Measurements from ENCODE around the gene HSF2BP.
"Not testable (repeated sequence)": the region's sequence is repeated elsewhere in the genome, so short reads cannot be mapped to it uniquely, and the experiment has no call there.

HSF2BP gene

DNA sequence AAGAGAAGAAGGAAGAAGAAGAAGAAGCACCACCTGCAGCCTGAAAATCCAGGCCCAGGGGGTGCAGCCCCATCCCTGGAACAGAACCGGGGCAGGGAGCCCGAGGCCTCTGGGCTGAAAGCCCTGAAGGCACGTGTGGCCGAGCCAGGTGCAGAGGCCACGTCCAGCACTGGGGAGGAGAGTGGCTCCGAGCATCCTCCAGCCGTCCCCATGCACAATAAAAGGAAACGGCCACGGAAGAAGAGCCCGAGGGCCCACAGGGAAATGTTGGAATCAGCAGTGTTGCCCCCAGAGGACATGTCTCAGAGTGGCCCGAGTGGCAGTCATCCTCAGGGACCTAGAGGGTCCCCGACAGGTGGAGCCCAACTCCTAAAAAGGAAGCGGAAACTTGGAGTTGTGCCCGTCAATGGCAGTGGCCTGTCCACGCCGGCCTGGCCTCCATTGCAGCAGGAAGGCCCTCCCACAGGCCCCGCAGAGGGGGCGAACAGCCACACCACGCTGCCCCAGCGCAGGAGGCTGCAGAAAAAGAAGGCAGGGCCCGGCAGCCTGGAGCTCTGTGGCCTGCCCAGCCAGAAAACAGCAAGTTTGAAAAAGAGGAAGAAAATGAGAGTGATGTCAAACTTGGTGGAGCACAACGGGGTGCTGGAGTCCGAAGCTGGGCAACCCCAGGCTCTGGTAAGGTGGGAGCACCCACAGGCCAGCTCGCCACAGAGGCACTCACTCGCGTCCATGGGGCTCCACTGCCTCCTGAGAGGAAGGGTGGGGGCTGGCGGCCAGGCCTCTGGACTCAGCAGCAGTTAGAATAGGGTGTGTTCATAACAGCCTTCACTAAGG, 28.5 kb upstream of the HSF2BP start:
- no peak for DNase-seq

- no peak for DNase-seq
Observed at GRCh38 chr21:43686811-43687565, 27.7 kb upstream of the HSF2BP start.

DNA sequence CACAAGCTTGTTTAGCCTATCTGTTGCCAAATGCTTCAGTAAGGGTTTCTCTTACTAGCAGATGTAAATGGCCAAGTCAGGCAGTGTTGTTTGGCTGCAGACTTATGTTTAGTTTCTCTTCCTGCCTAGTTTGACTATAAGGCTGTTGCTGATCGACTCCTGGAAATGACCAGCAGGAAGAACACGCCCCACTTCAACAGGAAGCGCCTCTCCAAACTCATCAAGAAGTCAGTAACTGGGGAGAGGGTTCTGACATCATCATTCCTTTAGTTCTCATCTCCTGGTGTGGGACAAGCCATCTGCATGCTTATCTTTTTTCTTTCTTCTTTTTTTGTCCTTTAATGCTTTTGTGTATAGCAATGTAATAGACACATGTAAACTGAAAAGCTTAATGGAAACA, 25.1 kb upstream of the HSF2BP start:
- no peak for DNase-seq

DNA sequence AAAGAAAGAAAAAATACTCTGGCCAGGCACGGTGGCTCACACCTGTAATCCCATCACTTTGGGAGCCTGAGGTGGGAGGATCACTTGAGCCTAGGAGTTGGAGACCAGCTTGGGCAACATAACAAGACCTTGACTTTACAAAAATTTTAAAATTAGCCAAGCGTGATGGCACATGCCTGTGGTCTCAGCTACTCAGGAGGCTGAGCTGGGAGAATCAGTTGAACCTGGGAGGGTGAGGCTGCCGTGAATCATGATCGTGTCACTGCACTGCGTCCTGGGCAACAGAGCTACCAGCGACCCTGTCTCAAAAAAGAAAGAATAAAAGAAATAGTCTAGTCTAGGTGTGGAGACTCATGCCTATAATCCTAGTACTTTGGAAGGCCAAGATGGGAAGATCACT, 22.4 kb upstream of the HSF2BP start:
- DNase-seq: no peak

- not testable (repeated sequence) for DNase-seq
Observed at GRCh38 chr21:43680421-43680820, 21.1 kb upstream of the HSF2BP start.

DNA sequence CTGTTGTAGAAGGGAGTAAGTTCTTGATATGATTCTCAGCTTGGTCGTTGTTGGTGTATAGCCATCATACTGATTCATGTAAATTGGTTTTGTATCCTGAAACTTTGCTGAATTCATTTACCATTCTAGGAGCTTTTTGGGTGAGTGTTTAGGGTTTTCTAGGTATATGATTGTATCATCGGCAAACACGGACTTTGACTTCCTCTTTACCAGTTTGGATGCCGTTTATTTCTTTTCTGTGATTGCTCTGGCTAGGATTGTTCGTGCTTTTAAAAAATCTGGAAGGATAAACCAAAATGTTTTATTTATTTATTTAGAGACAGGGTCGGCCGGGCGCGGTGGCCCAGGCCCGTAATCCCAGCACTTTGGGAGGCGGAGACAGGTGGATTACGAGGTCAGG, 20.7 kb upstream of the HSF2BP start:
- no peak for DNase-seq

DNA sequence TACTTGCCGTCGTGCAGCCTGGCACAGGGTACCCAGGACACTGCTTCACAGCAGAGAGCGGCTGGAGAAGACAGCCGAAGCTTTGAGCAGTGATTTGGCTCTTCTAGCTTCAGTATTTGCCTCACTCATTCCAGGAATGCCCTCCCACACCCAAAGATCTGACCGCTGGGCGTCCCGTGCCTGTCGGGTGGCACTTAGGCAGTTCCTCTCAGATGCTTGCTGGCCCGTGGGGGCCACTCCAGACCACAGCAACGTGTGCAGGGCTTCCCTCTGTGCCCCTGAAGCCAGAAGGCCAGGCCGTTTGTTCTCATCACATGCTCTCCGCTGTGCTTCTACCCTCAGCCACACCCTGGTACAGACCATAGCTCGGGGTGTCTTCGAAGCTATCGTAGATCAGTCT, 17.1 kb upstream of the HSF2BP start:
- no peak for DNase-seq

DNA sequence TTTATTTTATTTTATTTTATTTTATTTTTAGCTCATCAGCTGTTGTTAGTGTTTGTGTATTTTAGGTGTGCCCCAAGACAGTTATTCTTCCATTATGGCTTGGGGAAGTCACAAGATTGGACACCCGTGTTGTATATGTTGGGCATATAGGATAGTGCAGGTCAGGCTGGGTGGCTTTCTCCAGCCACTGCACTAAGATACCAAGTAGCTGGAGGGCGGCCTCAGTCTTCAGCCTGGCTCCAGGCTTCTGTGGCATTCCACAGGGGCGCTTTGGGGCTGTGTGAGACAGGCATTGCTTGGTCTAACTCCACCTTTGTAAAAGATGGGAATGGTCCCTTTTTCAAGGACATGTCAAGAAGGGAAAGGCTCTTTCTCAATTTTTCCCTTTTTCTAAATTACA, 16.6 kb upstream of the HSF2BP start:
- DNase-seq: no peak

DNA sequence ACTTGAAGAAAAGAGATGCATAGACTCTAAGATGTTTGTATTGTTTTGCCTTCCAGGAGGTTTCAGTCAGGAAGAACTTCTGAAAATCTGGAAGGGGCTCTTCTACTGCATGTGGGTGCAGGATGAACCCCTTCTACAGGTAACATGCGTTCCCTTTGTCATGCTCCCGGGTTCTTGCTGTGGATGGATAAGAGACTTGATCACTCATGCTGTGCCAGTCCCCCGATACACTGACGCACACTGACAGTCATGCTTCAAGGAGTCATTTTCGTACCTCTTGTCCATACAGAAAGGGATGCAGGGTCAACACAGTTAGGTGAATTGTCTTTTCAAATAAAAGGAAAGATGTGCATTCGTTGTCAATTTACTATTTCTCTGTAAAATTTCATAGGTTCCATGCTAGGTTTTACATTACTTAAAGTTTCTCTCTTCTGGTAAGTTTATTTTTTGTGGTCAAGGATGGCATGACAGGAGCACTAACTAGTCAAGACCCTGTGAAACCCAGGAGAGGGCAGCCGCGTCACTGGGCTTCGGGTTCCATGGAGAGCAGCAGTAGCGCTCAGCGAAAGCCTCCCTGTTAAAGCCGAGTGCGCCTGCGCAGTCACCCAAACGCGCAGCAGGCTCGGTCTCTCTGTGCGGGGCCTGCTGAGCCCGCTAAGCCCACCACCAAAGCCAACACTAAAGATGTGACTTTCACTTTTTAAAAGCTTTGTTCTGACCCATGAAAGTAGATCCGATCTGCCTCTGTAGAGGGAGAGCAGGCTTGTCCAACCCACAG, 10.7 kb upstream of the HSF2BP start:
- DNase-seq: no peak

DNA sequence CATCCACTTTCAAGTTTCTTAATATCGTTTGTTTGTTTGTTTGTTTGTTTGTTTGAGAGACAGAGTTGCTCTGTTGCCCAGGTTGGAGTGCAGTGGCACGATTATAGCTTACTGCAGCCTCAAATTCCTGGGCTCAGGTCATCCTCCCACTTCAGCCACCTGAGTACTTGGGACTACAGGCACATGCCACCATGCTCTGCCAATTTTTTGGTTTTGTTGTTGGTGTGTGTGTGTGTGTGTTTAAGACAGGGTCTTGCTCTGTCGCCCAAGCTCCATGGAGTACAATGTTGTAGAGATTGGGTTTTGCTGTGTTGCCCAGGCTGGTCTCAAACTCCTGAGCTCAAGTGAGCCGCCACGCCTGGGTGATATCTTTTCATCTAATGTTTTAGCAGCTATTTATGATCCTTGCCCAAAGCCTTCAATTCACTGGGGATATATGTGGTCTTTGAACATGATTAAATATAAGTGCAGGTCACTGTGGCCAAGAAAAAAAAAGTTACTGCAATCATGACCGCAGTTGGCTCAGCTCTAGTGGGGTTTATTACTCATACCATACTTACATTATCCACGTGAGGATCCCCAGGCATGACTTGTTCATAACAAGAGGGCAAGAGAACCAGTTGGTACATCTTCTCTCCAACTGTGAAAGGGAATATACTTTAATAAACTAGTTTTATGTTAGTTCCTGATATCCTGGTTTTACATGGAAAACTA, 8.1 kb upstream of the HSF2BP start:
- no peak for DNase-seq

- no peak for DNase-seq
Observed at GRCh38 chr21:43665879-43666278, 6.6 kb upstream of the HSF2BP start.

DNA sequence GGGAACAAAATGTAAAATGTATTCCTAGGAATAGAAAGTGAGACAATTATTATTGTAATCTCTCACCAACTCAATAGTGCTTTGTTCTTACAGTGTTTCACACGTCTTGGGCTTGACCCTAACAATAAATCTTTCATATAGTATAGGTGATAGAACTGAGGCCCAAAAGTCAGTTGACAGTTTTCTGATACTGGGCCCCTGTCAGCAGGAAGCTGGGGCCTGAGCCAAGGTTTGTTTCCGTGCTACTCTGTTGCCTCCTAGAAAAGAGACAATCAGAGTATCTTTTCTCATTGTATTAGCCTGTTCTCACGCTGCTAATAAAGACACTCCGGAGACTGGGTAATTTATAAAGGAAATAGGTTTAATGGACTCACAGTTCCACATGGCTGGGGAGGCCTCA, 5.1 kb upstream of the HSF2BP start:
- DNase-seq: no peak

DNA sequence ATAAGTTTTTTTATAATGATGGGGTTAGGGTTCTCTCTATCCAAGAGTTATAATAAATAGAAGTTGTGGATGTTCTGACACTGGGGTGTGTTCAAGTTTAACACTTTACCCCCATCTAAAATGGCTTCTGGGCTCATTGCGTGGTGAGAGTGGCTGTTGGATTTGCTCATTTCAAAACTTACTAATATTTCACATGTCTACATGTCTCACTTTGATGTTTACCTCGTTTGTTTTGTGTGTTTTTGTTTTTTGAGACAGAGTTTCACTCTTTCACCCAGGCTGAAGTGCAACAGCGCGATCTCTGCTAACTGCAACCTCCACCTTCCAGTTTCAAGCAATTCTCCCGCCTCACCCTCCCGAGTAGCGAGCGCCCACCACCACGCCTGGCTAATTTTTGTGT, 3.7 kb upstream of the HSF2BP start:
- DNase-seq: no peak

GRCh38 chr21:43662286-43662685, 3.0 kb upstream of the HSF2BP start:
- DNase-seq: no peak

DNA sequence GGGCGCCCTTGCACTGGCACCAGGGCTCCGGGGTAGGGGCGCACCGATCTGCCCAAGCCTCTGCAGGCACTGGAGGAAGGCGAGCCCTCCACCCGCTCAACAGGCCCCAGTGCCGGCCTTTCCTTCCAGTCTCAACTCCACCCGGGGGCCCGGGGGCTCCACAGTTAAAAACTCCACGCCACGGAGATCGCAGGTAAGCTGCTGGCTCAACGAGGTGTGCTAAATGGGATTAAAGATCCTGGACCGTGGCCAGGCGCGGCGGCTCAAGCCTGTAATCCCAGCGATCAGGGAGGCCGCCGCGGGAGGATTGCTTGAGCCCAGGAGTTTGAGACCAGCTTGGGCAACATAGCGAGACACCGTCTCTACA, 536 bp downstream of the HSF2BP start:
- no peak for DNase-seq

DNA sequence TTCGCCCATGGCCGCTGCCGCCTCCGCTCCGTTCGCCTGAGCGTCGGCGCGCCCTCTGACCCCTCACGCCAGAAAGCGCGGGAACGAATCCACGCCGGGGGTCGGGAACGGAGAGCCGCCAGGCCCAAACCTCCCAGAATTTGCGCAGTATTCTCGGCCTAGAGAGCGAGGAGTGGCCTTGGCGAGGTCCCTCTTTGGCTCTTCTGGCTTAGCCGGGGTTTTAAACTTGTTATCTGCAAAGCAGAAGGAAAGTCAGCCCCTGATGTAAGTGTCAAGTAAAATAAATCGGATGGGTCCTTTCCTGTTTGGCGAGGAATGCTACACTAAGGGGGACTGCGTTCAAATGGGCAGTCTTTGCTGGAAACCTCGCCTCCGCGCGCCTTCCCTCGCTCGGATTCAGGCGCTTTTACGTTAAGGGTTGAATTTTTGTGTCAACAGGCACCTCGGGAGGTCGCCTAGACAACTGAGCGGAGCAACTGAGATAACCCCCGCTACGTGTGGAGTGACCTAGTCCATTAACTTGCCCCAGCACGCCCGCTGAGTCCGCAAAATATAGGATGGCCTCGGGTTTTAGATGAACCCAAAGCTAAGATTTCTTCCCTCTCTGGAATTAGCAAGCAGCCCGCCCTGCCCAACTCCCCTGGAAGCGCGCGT, 1.1 kb downstream of the HSF2BP start:
- DNase-seq: no peak

DNA sequence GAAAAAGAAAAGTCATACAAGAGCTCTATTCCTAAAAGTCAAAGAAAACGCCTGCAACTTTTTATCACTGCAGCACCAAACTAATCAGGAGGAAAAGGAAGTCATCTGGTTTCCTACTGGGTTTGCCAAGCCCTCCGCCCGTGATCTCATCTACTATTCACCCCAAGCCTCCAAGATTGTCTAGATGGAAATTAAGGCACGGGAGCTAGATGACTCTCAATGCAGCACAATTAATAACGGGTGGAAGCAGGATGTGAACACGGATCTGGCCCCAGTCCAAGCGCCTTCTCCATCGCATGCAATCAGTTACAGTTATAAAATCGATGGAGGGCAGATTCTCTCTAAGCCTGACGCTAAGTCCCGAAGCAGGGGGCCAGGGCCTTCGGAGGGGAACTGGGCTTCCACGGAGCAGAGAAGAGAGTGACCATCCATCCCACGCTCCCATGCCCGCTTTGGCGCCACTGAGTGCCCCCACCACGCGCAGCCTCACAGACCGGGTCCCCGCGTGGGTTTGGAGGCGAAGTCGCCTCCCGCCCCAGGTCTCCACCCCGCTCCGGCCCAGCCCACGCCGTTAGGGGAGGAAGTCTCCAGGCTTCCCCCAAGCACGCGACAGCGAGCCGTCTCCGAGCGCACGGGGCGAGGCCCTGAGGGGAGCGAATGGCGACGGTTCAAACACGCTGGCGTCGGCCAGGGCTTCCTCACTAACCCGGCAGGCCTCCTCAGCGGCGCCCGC, 1.8 kb downstream of the HSF2BP start:
- DNase-seq: no peak

DNA sequence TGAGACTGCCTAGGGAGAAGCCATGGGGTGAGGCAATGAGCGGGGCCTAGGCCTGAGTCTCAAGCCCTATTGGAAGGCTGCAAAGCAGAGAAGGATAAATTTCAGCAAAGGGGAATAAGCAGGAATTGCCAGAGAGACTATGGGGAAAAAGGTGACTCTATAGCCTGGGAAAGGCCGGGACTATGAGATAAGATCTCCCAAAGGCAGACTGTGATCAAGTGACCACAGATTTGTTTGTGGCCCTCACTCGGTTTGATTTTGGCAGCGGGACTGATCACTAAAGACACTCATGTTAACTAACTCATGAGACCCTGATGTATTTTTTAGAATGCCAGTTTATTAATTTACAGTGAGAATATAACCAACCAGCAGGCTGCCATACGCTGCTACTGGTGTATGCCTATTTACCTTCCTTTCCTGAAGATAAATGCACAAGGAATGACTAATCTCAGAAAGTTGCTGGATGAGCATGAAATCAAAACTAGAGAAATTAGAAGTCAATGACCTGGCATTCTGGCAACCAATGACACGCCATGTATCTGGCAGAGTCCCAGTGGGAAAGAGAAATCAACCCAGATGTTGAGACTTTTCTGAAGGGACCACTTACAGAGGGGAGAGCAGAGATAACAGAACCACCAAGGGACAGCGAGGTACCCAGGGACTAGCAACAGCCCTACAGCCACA, 4.3 kb downstream of the HSF2BP start:
- DNase-seq: no peak

- no peak for DNase-seq
Observed at GRCh38 chr21:43653626-43654025, 5.7 kb downstream of the HSF2BP start.

- DNase-seq: no peak
Observed at GRCh38 chr21:43652616-43653015, 6.7 kb downstream of the HSF2BP start.

DNA sequence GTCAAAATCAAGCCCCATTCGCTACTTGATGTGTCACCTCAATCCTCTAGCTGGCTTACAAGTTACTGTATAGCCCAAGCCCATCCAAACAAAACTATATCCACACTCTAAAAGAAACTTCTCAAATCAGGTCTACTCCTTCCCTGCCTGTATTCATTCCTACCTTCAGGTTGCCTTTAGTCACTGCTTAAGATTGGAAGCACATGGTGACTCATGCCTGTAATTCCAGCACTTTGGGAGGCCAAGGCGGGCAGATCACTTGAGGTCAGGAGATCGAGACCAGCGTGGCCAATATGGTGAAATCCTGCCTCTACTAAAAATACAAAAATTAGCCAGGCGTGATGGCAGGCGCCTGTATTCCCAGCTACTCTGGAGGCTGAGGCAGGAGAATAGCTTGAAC, 7.4 kb downstream of the HSF2BP start:
- DNase-seq: not testable (repeated sequence)

All from DMS 273 treated with DMSO at 0.1 percent for 48 hours (cell line).